ENCODE measurements around the gene DBF4B.

Gene DBF4B

GRCh38 chr17:44759916-44760243 lies 51.4 kb downstream of the DBF4B start:
- no peak for DNase-seq (ENCODE audit: low spot score)

- DNase-seq (ENCODE audit: low spot score): no peak
Measured at GRCh38 chr17:44760474-44761308, 52.2 kb downstream of the DBF4B start.

DNA sequence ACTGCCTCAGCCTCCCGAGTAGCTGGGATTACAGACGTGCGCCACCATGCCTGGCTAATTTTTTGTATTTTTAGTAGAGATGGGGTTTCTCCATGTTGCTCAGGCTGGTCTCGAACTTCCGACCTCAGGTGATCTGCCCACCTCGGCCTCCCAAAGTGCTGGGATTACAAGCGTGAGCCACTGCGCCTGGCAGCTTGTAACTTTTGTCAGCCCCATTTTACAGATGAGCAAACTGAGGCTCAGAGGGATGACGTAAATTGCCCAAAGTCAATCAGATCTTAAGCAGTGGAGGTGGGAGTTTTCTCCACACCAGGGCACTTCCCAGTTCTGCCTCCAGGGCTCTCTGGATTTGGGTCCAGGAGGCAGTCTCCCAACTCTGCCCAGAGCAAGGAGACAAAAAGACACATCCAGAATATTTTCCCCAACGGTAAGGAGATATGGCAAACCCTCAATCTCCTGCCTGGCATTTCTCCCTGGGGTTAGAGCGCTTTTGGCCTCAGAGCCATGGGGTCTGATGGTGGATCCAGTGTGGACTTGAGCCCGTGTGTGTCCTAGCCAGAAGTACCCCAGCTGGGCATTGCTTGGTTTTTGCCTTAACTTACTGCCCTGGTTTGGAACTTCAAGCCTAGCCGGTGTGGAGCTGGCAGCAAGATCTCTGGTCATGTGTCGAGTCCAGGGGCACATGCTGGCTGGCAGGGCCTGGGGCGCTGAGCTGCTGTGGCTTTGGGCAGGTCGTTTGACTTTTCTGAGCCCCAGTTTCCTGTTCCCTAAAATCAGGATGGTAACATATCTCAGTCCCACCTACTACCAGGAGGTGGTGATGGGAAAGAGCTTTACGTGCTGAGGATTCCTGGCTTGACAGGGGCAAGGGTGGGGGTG lies 53.7 kb downstream of the DBF4B start:
- no peak for DNase-seq (ENCODE audit: low spot score)

DNA sequence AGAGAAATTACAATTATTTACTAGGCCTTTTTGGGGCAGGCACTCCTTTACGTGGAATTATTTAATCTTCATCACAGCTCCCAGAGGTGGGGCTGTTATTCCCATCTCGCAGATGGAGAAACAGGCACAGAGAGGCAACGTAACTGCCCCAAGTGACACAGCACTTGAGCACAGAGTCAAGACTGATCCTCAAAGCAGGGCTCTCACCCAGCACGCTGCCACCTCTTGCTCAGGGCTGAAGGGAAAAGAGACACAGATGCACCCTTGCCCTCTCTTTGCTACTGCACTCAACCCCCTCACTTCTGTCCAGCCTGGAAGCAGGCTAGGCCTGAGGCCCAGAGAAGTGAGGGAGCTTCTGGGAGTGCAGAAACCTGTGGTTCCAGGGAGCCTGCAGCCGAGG lies 54.7 kb downstream of the DBF4B start:
- no peak for DNase-seq (ENCODE audit: low spot score)

DNA sequence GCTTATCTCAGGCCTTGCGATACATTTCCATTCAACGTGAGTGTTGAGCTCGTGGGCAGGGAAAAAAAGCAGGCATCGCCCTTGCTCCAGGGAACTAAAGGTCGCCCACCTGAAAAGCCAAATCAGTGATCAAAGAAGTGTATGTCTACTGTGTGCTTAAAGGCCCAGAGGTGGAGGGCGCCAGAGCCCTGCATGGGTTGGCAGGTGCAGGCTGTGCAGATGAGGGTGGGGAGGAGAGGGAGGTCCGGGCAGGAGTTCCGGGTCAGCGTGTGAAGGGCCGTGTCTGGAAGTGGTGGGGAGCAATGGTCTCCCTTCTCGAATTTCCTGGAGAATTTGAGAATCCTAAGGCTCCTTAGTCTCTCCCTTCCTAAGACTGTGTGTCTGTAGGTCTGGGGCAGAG lies 57.5 kb downstream of the DBF4B start:
- no peak for DNase-seq (ENCODE audit: low spot score)

- DNase-seq (ENCODE audit: low spot score): no peak
Measured at GRCh38 chr17:44766409-44767038, 58.1 kb downstream of the DBF4B start.

- DNase-seq (ENCODE audit: low spot score): no peak
Measured at GRCh38 chr17:44767493-44767892, 59.0 kb downstream of the DBF4B start.

GRCh38 chr17:44768505-44769142 lies 60.2 kb downstream of the DBF4B start:
- no peak for DNase-seq (ENCODE audit: low spot score)

DNA sequence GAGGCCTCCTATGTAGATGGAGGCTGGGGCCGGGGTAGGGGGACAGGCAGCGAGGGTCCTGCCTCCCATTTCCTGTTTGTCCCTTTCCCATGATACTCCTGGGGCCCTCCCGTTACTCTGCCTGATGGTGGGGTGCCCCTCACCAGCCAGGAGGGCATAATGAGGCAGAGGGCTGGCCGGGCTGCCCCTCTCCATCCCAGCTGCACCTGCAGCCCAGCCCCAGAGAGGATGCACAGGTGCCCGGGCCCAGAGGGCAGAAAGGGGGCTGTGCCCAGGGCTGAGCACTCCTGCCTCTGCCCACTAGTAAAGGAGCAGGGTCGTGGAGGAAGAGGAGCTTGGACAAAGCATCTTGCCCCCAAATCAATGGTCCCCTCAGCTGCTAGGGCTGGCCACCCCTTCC lies 60.8 kb downstream of the DBF4B start:
- no peak for DNase-seq (ENCODE audit: low spot score)

DNA sequence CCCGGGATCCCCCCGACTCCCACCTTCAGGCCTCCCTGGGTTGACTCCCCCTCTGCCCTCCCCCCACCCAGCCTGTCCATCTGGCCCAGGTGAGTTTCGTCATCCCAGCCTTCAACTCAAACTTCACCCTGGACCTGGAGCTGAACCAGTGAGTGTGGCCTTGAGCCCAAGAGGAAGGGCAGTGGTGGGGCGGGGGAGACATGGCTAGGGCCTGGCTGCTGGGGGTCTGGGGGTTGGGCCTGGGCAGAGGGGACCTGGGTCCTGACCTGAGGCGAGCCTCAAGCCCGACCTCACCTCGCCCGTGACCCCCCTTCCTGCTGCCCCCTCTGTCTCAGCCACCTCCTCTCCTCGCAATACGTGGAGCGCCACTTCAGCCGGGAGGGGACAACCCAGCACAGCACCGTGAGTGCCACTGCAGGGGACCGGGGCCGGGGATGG lies 61.2 kb downstream of the DBF4B start:
- no peak for DNase-seq (ENCODE audit: low spot score)

- DNase-seq (ENCODE audit: low spot score): no peak
Measured at GRCh38 chr17:44770166-44770925, 61.9 kb downstream of the DBF4B start.

- DNase-seq (ENCODE audit: low spot score): no peak
Measured at GRCh38 chr17:44772308-44773045, 64.0 kb downstream of the DBF4B start.

DNA sequence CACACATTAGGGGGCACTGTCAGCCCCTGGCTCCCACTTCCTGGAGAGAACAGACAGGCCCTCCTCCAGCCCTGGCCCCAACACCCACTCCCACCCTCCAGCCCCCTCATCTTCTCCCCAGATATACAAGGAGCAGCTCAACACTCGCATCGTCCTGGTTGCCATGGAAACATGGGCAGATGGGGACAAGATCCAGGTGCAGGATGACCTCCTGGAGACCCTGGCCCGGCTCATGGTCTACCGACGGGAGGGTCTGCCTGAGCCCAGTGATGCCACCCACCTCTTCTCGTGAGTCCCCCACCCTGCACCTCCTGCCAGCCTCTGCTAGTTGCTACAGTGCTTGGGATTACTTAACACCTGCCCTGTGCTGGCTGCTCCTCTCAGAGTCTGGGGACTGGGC lies 64.7 kb downstream of the DBF4B start:
- no peak for DNase-seq (ENCODE audit: low spot score)

DNA sequence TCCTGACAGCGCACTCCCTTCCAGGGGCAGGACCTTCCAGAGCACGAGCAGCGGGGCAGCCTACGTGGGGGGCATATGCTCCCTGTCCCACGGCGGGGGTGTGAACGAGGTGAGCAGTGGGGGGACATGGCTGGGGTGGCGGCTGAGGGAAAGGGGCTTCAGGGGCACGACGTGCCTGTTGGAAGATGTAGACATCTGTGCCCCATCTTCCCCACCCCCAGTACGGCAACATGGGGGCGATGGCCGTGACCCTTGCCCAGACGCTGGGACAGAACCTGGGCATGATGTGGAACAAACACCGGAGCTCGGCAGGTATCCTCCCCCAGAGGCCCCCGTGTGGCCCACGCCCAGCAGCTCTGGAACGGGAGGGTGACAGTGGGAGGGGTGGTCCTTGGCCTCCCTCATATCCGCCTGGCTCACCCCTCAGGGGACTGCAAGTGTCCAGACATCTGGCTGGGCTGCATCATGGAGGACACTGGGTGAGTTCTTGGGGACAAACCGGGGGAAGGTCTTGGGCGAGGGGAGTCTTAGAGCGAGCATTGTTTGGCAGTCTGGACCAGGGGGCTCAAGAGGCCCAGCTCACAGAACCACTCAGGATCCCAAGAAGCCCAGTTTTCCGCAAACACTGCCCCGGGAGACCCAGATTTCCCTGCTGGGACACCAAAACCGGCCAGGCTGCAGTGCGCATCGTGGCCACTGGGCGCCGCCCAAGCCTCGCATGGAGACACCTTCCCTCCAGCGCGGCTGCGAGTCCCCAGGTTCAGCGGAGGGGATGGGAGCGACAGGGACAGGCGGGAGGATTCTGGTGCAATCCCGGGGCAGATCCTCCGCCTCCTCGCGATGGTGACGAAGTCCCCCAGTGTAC lies 66.0 kb downstream of the DBF4B start:
- DNase-seq (ENCODE audit: low spot score): peak; percentile 97

DNA sequence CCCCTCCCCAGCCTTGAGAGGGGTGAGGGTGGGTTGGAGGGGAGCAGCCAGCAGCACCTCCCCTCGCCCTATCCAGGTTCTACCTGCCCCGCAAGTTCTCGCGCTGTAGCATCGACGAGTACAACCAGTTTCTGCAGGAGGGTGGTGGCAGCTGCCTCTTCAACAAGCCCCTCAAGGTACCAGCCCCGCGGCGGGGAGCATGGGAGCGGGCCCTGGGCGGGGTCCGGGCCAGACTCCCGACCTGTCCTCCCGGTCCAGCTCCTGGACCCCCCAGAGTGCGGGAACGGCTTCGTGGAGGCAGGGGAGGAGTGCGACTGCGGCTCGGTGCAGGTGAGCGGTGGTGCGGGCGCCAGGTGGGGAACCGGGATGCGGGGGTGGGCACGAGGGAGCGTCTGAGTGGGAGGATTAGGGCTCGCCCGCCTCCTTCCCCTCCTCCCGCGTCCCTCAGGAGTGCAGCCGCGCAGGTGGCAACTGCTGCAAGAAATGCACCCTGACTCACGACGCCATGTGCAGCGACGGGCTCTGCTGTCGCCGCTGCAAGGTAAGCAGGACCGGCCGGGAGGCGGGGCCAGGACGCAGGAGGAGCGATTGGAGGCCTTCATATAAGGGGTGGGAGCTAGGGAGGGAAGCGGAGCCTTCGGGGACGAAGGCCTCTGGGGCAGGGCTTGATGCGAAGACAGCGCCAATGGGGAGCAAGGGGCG lies 66.8 kb downstream of the DBF4B start:
- DNase-seq (ENCODE audit: low spot score): peak; percentile 99

DNA sequence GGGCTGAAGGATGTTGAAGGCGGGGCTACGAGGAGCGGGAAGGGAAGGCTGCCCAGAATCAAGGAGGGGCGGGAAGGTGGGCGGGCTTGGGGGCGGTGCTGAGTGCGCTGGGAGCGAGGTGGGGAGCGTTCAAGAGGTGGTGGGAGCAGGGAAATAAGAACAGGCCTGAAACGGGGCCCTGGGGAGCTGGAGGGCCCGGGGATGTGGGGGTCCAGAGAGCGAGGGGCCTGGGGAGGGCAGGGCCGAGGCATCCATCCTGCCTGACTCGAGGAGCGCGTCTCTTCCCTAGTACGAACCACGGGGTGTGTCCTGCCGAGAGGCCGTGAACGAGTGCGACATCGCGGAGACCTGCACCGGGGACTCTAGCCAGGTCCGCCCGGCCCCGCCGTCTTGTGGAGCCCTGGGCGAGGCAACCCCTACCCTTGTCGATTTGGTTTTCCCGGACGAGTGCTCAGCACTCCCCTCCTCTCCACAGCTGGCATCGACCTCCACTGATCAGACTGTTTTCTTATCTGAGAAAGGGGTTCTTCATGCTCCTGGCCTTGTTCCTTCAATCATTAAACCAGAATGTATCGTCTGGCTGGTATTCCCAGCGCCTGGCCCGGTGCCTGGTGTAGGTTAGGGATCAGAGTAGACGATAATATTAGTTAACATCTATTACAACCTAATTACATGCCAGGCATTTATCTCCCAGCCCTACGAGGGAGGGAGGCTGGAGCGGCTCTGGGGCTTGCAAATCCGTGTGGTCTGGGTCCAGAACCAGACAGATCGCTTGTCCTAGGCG lies 67.6 kb downstream of the DBF4B start:
- no peak for DNase-seq (ENCODE audit: low spot score)

GRCh38 chr17:44776628-44777393 lies 68.3 kb downstream of the DBF4B start:
- no peak for DNase-seq (ENCODE audit: low spot score)

Measured in hepatic stellate cell (primary cell).